Mesothelial cell of epicardium (in vitro differentiated cells): ENCODE results near the gene RYR3. TPM values are rescaled to one million over a fixed set of nuclear protein-coding genes. Genes with fewer than 3 reads are reported as not detected.

Experiments used
- DNase-seq, 2 experiments: peaks; one replicate each; pipeline ENCODE4 v3.0.0; 2021; ENCODE audit warnings: low spot score in 2 of 2; ENCODE audit not compliant: unreplicated experiment in 2 of 2
- H3K27ac Mint-ChIP-seq: 2 replicates; pipeline ENCODE4 v1.8.0; 2021; ENCODE audit warnings: mixed read lengths
- H3K27me3 Mint-ChIP-seq: 2 replicates; pipeline ENCODE4 v1.8.0; 2021; ENCODE audit warnings: low read depth, mixed read lengths
- H3K36me3 Mint-ChIP-seq: 2 replicates; pipeline ENCODE4 v1.8.0; 2021; ENCODE audit warnings: mixed read lengths
- H3K4me1 Mint-ChIP-seq: 2 replicates; pipeline ENCODE4 v1.8.0; 2021; ENCODE audit warnings: mixed read lengths
- H3K4me3 Mint-ChIP-seq: 2 replicates; pipeline ENCODE4 v1.8.0; 2021; ENCODE audit warnings: mild to moderate bottlenecking, moderate library complexity, mixed read lengths
- H3K9me3 Mint-ChIP-seq: 2 replicates; pipeline ENCODE4 v1.8.0; 2021; ENCODE audit warnings: mixed read lengths
- CTCF ChIP-seq: fragments of 200-600 bp; sonication (generic); IDR thresholded peaks from one replicate; pipeline ENCODE4 v1.5.0; 2021; ENCODE audit warnings: antibody characterized with exemption; ENCODE audit not compliant: unreplicated experiment
- total RNA-seq: library from RNA; stranded (reverse); gene quantifications from 3 replicates; pipeline ENCODE4 v1.2.1, GENCODE V29; 2021

The RYR3 gene
- total RNA-seq, 1 donor from 2014 or later, result 3.8 TPM

- Mint-ChIP-seq H3K36me3 (no peaks in the 10 kb centered on the region), H3K4me3 (no peak overlapping the region), H3K4me1 (no peaks in the 10 kb centered on the region), H3K27ac (no peak overlapping the region), H3K27me3 (peaks cover 9% of the 10 kb centered on the region), H3K9me3 (no peaks in the 10 kb centered on the region)
- no peak for DNase-seq
- no peak for TF ChIP-seq CTCF
Observed at GRCh38 chr15:33678176-33678575, 367.4 kb downstream of the RYR3 start.

GRCh38 chr15:33678602-33679001 is 367.8 kb downstream of the RYR3 start:
- H3K9me3 Mint-ChIP-seq, result no peaks in the 10 kb centered on the region
- no peaks in the 10 kb centered on the region for H3K36me3 Mint-ChIP-seq
- H3K4me1 Mint-ChIP-seq, result no peaks in the 10 kb centered on the region
- no peak overlapping the region for H3K27ac Mint-ChIP-seq
- TF ChIP-seq CTCF, result no peak
- H3K27me3 Mint-ChIP-seq, result peaks cover 9% of the 10 kb centered on the region
- no peak for DNase-seq
- H3K4me3 Mint-ChIP-seq, result no peak overlapping the region

GRCh38 chr15:33679061-33679460 is 368.3 kb downstream of the RYR3 start:
- no peak for DNase-seq
- Mint-ChIP-seq H3K36me3 (no peaks in the 10 kb centered on the region), H3K4me3 (no peak overlapping the region), H3K27me3 (peaks cover 9% of the 10 kb centered on the region), H3K4me1 (no peaks in the 10 kb centered on the region), H3K27ac (no peak overlapping the region), H3K9me3 (no peaks in the 10 kb centered on the region)
- no peak for TF ChIP-seq CTCF

GRCh38 chr15:33680336-33680735 is 369.6 kb downstream of the RYR3 start:
- Mint-ChIP-seq H3K9me3 (no peaks in the 10 kb centered on the region), H3K36me3 (no peaks in the 10 kb centered on the region), H3K4me1 (no peaks in the 10 kb centered on the region), H3K27me3 (peaks cover 11% of the 10 kb centered on the region), H3K27ac (no peak overlapping the region), H3K4me3 (no peak overlapping the region)
- no peak for TF ChIP-seq CTCF
- no peak for DNase-seq

GRCh38 chr15:33693166-33693800 is 382.5 kb downstream of the RYR3 start:
- H3K27me3 Mint-ChIP-seq, result peaks cover 8% of the 10 kb centered on the region

More at GRCh38 chr15:33693166-33693800, 382.5 kb downstream of the RYR3 start:
- Mint-ChIP-seq H3K9me3 (no peaks in the 10 kb centered on the region), H3K4me1 (peaks cover 17% of the 10 kb centered on the region), H3K36me3 (no peaks in the 10 kb centered on the region), H3K27ac (peak overlapping the region; percentile 26), H3K4me3 (no peak overlapping the region)
- TF ChIP-seq CTCF, result no peak
- DNase-seq, result no peak
